Hypothalamus (tissue), 51 donors: ENCODE measurements around the gene NOX3.

Experiments used
- DNase-seq, 51 donors: peaks; one replicate each; lab custom pipeline; 2025; lab: John Stamatoyannopoulos, UW

NOX3 gene

DNA sequence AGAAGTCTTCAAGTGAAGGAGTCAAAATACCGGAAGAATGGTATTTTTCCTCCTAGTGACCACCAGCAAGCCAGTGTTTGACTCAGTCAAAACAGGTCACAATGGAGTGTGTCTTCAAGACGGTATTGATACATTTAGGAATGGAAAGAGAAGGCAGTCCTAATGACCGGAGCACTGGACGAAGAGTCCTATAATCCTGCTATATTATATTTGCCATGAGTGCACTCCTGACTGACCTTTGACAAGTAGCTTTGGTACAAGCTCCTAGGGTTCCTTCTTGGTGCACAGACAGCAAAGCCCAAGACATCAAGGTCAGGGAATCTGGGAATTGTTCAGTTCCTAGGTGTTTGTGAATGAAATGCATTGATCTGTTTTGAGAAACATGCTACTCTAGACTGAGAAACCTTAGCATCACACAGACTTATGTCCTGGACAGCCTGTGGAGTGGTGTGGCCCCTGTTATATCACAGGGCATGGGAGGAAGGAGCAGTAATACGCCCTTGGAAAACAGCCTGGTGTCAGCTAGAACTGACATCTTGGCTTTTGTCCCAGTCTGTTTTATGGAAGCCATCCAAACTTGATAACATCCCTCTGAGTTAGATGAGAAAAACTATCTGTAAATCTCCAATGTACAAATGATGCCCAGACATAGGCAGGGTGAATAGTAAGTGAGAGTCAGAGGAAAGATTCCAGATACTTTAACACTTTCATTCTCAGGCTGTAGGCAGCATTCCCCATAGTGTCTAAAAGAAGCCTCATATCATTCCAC is 18.5 kb downstream of the NOX3 start:
- no peak for DNase-seq

- DNase-seq, result no peak
Measured at GRCh38 chr6:155434829-155435423, 20.7 kb downstream of the NOX3 start.

DNA sequence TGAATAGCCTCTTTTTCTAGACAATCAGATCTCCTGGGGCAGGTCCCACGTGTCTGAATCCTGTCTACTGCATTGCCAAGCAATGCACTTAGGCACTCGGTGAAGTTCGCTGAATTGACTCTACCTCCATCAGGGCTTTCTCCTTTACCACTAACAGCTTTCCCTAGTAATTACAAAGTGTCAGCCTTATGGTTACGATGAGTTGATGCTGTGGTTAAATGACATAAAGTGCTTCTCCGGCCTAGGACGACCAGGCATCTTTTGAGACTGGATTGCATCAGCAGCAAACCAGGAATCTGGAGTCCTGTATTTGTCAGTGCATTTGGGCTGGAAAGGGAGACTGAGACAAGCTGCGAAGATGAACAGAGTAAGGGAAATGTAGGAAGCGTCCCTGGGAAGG is 21.5 kb downstream of the NOX3 start:
- no peak for DNase-seq

- DNase-seq, result no peak
Measured at GRCh38 chr6:155432293-155432692, 23.3 kb downstream of the NOX3 start.

DNA sequence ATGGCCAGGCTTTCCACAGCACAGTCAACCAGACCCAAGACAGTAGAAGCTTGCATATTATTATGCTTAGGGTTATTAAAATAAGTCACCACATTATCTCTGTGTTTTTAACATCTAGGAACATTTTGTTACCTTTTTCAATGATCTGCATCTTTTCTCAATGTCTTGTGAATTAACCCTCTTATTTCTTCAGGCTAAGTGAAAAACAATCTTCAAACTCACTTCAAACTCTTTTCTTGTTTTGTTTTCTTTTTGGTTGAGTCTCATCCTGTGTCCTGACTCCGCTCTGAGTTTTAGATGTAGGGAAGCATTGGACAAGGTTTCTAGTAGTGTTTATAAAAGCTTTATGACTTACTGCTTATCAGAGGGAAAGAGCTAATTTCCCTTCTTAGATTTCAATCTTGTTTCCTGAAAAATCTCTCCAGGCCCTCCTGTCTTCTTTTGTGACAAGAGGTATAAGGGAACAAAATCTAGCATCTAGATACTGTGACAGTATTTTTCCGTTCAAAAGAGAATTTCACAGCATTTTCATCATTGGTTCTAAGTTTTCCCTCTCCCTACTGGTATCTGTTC is 26.2 kb downstream of the NOX3 start:
- no peak for DNase-seq

GRCh38 chr6:155426408-155426945 is 29.2 kb downstream of the NOX3 start:
- no peak for DNase-seq

DNA sequence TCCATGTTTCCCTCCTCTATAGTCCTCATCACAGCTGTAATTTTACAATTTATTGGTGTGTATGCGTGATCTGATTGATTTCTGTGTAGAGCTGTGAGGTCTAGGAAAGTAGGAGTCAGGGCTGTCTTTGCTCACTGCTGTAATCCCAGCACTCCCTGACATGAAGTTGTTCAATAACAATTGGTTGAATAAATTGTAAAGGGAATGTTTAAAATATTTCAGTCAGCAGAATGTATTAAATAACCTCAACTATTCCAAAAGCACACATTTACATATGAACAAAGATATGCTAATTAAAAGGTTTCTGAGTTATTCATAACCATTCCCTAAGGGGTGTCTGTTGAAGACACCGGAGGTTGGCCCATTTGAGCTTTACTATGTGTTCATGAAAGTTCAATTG is 31.5 kb downstream of the NOX3 start:
- DNase-seq, result no peak

DNA sequence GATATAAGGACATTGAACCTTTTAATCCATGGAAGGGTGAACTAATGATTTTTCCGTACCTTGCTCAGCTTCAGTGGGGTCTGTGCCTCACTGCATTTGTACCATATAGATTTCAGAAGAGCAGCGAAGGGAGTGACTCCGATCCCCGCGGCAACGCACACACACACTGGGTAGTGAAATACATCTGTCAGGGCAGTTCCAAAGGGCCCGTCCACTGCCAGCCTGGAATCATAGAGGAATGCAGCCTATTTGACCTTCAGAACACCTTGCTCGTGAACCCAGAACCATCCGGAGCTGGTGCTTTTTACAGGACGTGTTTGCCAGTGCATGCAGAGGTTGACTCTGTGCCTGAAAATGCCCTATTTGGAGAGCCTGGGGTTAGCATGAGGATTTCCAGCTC is 33.0 kb downstream of the NOX3 start:
- DNase-seq, result no peak

DNA sequence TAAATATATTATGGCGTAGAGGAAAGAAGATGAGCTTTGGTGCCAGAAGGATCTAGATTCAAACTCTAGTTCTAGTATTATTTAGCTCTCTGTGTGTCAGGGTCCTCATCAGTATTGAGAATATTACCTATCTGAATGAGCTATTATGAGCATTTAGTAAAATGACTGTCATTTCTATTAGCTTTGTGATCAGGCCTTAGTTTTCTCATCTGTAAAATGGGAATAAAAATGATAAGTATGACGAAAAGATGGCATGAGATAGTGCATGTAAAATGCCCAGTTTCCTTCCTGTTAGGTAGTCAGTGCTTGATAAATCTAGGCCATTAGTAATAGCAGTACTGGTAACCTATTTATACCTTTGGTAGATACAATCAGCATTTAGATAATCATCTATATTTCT is 35.1 kb downstream of the NOX3 start:
- no peak for DNase-seq

GRCh38 chr6:155419161-155419560 is 36.5 kb downstream of the NOX3 start:
- DNase-seq, result no peak

- peak in 4 of 51 donors; percentile 7 to 37 (median 20) for DNase-seq
Measured at GRCh38 chr6:155418017-155418761, 37.5 kb downstream of the NOX3 start.

GRCh38 chr6:155417454-155417853 is 38.2 kb downstream of the NOX3 start:
- DNase-seq, result no peak

DNA sequence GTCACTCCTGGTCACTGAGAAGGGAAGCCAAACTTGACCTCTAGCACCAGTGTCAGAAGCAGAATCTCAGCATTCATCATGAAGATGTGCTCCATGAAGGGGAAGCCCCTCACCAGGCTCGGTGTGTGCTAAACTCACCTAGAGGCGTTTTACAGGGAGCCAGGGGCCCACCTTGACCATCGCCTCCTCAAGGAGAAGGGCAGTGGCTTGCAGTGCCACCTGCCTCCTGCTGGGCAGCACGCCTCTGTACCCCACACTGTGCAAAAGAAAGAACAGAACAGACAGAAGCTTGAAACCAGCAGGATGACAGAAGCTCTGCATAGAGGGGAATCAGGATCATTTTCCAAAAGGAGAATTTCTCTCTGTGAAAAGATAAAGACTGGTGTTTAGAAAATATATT is 39.7 kb downstream of the NOX3 start:
- DNase-seq, result no peak

GRCh38 chr6:155414049-155414448 is 41.6 kb downstream of the NOX3 start:
- DNase-seq, result no peak

GRCh38 chr6:155412335-155412734 is 43.3 kb downstream of the NOX3 start:
- DNase-seq, result no peak

- DNase-seq, result no peak
Measured at GRCh38 chr6:155411154-155412052, 44.2 kb downstream of the NOX3 start.

DNA sequence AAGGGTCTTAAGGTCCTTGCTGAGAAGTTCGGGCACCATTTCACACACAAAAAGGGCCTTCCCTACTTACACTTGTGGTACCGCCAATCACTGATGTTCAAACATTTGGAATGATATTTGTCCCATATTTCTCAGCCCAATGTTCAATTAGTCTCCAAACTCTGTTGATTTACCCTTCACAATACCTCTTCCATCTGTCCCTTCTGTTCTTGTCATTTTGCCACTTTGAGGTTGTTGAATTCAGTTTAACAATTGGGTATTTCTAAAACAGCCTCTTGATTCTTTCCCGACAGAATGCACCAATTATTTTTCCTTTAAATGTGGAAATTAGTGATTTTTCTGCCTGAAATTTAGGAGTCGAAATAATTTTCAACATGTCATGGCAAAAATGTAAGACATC is 46.2 kb downstream of the NOX3 start:
- DNase-seq, result no peak

DNA sequence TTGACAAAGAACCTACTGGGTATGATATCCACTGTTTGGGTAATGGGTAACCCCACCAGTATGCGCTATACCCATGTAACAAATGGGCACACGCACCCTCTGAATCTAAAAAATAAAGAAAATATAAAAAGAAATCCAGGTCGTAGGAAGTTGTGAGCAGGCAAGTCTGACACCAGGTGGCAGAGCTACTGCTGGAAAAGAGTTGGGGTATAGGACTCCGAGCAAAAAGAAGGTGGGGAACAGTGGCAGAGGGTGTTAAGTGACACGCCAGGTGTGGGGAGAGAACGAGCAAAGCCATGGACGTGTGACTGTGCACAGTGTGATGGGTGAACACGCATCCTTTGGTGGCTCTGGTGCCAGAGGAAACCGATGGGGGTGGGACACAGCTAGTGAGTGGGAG is 46.7 kb downstream of the NOX3 start:
- no peak for DNase-seq

GRCh38 chr6:155408231-155408630 is 47.4 kb downstream of the NOX3 start:
- DNase-seq, result no peak

GRCh38 chr6:155406801-155407200 is 48.8 kb downstream of the NOX3 start:
- DNase-seq, result no peak
